T-helper 1 cell treated with Interleukin-12 subunit alpha and Interleukin-12 subunit beta and Interleukin-4 antibody, amounts not matched to agents 30 μg/mL and 1 μg/mL, for 36 hours (primary cell): Measurements from ENCODE around the gene MTERF2.
A peak's percentile ranks its signal among the peaks of the same experiment; 100 is the strongest.
"Not testable (repeated sequence)": the region's sequence is repeated elsewhere in the genome, so short reads cannot be mapped to it uniquely, and the experiment has no call there.

Experiments
- H3K27ac Mint-ChIP-seq: one replicate; pipeline ENCODE4 v1.8.0; 2021; ENCODE audit warnings: mild to moderate bottlenecking, mixed read lengths
- H3K27me3 Mint-ChIP-seq: one replicate; pipeline ENCODE4 v1.8.0; 2021; ENCODE audit warnings: low read depth, mixed read lengths
- H3K36me3 Mint-ChIP-seq: one replicate; pipeline ENCODE4 v1.8.0; 2021; ENCODE audit warnings: low read depth, mixed read lengths
- H3K4me1 Mint-ChIP-seq: one replicate; pipeline ENCODE4 v1.8.0; 2021; ENCODE audit warnings: low read depth, mixed read lengths
- H3K4me3 Mint-ChIP-seq: one replicate; pipeline ENCODE4 v1.8.0; 2021; ENCODE audit warnings: mild to moderate bottlenecking, moderate library complexity, mixed read lengths
- H3K9me3 Mint-ChIP-seq: one replicate; pipeline ENCODE4 v1.8.0; 2021; ENCODE audit warnings: mixed read lengths

MTERF2 gene

DNA sequence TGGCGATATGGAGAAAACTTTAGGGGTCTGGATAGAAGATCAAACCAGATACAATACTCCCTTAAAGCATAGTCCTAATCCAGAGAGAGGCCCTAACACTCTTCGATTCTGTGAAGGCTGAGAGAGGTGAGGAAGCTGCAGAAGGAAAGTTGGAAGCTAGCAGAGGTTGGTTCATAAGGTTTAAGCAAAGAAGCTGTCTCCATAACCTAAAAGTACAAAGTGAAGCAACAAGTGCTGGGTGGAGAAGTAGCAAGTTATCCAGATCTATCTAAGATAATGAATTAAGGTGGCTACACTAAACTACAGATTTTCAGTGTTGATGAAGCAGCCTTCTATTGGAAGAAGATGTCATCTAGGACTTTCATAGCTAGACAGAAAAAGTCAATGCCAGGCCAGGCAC is 24.6 kb upstream of the MTERF2 start:
- no peaks in the 10 kb centered on the region for H3K4me1 Mint-ChIP-seq
- H3K27ac Mint-ChIP-seq, result no peak overlapping the region
- no peak overlapping the region for H3K4me3 Mint-ChIP-seq
- H3K36me3 Mint-ChIP-seq, result no peaks in the 10 kb centered on the region
- H3K27me3 Mint-ChIP-seq, result no peaks in the 10 kb centered on the region
- no peaks in the 10 kb centered on the region for H3K9me3 Mint-ChIP-seq

DNA sequence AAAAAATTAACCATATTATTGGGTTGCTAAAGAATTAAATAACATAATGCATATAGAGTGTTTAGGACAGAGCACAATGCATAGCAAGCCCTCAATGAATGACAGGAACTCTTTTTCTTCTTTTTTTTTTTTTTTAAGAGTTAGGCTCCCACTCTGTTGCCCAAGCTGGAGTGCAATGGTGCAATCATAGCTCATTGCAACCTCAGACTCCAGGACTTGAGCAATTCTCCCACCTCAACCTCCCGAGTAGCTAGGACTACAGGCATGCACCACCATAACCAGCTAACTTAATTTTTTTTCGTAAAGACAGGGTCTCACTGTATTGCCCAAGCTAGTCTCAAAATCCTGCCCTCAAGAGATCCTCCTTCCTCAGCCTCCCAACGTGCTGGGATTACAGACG is 20.5 kb upstream of the MTERF2 start:
- no peaks in the 10 kb centered on the region for H3K4me1 Mint-ChIP-seq
- no peak overlapping the region for H3K27ac Mint-ChIP-seq
- no peak overlapping the region for H3K4me3 Mint-ChIP-seq
- H3K9me3 Mint-ChIP-seq, result no peaks in the 10 kb centered on the region
- H3K27me3 Mint-ChIP-seq, result no peaks in the 10 kb centered on the region
- peaks cover 3% of the 10 kb centered on the region for H3K36me3 Mint-ChIP-seq

DNA sequence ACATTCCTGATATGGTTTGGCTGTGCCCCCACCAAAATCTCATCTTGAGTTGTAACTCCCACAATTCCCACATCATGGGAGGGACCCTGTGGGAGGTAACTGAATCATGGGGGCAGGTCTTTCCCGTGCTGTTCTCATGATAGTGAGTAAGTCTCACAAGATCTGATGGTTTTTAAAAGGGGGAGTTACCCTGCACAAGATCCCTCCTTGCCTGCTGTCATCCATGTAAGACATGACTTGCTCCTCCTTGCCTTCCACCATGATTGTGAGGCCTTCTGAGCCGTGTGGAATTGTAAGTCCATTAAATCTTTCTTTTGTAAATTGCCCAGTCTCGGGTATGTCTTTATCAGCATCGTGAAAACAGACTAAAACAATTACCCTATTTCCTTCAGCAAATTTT is 15.7 kb upstream of the MTERF2 start:
- not testable (repeated sequence) for H3K27ac Mint-ChIP-seq, H3K4me1 Mint-ChIP-seq, H3K36me3 Mint-ChIP-seq, H3K9me3 Mint-ChIP-seq, H3K27me3 Mint-ChIP-seq, H3K4me3 Mint-ChIP-seq

GRCh38 chr12:106999446-106999845 is 12.5 kb upstream of the MTERF2 start:
- H3K4me1 Mint-ChIP-seq, result no peaks in the 10 kb centered on the region
- H3K27me3 Mint-ChIP-seq, result no peaks in the 10 kb centered on the region
- peaks cover 17% of the 10 kb centered on the region for H3K36me3 Mint-ChIP-seq
- no peak overlapping the region for H3K4me3 Mint-ChIP-seq
- H3K27ac Mint-ChIP-seq, result no peak overlapping the region
- H3K9me3 Mint-ChIP-seq, result no peaks in the 10 kb centered on the region

DNA sequence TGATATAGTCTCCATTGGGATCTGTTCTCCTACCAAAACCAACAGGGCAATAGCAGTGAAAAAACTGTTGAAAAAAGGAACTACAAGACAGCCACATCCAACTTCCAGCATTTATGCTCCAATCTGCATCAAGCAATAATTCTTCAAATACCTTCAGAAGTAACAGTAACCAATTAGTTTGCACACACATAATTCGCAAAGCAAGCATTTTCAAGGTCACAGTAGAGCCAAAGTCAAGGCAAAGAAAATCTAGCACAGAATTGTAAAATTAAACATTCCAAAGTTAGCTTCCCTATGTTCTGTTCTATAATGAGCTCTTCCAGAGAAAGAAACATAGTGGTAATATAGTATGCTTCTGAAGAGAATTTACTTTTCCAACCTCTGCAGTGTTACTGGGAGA is 11.0 kb upstream of the MTERF2 start:
- Mint-ChIP-seq H3K27me3 (no peaks in the 10 kb centered on the region), H3K36me3 (peaks cover 17% of the 10 kb centered on the region), H3K9me3 (no peaks in the 10 kb centered on the region), H3K4me3 (no peak overlapping the region), H3K27ac (no peak overlapping the region), H3K4me1 (no peaks in the 10 kb centered on the region)

DNA sequence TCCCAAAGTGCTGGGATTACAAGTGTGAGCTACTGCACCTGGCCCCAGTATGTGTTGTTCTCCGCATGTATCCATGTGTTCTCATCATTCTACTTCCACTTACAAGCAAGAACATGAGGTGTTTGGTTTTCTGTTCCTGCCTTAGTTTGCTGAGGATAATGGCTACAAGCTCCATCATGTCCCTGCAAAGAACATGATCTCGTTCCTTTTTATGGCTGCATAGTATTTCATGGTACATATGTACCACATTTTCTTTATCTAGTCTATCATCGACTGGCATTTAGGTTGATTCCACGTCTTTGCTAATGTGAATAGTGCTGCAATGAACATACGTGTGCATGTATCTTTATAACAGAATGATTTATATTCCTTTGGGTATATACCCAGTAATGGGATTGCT is 9.2 kb upstream of the MTERF2 start:
- H3K27me3 Mint-ChIP-seq, H3K9me3 Mint-ChIP-seq, H3K27ac Mint-ChIP-seq, H3K4me1 Mint-ChIP-seq, H3K4me3 Mint-ChIP-seq: not testable (repeated sequence)
- H3K36me3 Mint-ChIP-seq, result peaks cover 12% of the 10 kb centered on the region

DNA sequence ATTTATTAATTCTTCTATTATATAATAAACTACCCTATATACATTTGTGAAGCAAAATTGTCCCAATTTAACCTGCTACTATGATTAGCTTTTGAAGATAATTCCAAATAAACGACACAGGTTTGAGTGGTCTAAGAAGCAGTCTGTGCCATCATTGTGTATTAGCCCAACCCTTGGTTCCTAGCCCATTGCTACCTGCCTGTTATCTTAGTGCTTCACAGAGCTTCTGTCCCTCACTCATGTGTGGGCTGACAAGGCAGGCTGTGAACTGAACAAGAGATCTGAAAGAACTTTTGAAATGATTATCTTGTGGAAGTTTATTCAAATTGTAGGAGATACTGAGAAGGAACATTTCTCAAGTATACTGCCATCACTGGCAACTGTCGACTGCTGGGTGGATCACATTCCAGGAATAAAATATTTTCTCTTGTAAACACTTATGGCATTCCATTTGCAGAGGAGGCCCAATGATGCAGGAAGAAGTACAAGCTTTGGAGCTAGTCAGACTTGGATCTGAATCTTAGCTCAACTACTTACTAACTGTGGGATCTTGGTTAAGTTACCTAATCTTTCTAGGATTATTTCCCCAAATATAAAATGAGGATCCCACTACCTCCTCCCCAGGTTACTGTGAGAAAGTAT is 7.8 kb upstream of the MTERF2 start:
- H3K27me3 Mint-ChIP-seq, result no peaks in the 10 kb centered on the region
- H3K4me1 Mint-ChIP-seq, result no peaks in the 10 kb centered on the region
- H3K36me3 Mint-ChIP-seq, result peaks cover 12% of the 10 kb centered on the region
- H3K4me3 Mint-ChIP-seq, result no peak overlapping the region
- no peak overlapping the region for H3K27ac Mint-ChIP-seq
- H3K9me3 Mint-ChIP-seq, result no peaks in the 10 kb centered on the region

DNA sequence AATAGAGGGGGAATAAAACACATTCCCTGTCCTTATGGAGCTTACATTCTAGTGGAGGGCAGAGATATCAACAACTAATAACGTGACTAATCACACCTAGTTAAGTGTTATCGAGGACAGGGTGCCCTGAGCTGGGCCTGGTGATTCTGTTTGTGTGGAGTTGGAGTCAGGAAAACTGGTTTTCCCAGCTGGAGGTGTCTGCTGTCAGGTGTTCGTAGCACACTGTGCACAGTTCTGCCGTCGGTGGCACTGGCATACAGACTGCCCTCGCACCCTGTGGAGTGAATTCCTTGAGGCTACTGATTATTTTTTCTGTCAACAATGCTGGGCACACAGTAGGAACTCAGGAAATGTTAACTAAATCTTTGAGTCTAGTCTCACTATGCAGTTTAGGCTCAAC is 900 bp upstream of the MTERF2 start:
- Mint-ChIP-seq H3K27ac (no peak overlapping the region), H3K4me1 (peaks cover 27% of the 10 kb centered on the region), H3K9me3 (no peaks in the 10 kb centered on the region), H3K36me3 (peaks cover 19% of the 10 kb centered on the region), H3K4me3 (peak overlapping the region; percentile 91), H3K27me3 (no peaks in the 10 kb centered on the region)

DNA sequence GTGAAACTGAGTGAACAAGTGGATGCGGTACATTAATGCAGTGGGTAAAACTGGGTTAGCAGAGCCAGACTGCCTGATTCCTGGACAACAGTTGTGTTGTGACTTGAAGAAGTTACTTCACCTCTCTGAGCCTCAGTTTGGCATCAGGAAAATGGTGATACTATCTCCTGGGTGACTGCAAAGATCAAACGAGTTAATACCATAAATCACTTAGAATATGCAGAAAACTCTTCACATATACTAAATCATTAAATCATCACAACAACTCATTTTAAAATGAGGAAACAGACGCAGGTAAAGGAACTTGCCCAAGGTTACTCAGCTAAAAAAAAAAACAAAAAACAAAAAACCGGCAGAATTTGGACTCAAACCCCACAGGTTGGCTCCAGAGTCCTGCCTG is 811 bp downstream of the MTERF2 start:
- peaks cover 19% of the 10 kb centered on the region for H3K36me3 Mint-ChIP-seq
- H3K4me3 Mint-ChIP-seq, result peak overlapping the region; percentile 91
- H3K27me3 Mint-ChIP-seq, result no peaks in the 10 kb centered on the region
- H3K4me1 Mint-ChIP-seq, result peaks cover 27% of the 10 kb centered on the region
- H3K27ac Mint-ChIP-seq, result no peak overlapping the region
- H3K9me3 Mint-ChIP-seq, result no peaks in the 10 kb centered on the region

- Mint-ChIP-seq H3K4me3 (no peak overlapping the region), H3K36me3 (peaks cover 19% of the 10 kb centered on the region), H3K27ac (no peak overlapping the region), H3K27me3 (no peaks in the 10 kb centered on the region), H3K4me1 (peaks cover 27% of the 10 kb centered on the region), H3K9me3 (no peaks in the 10 kb centered on the region)
Observed at GRCh38 chr12:106985479-106985878, 1.5 kb downstream of the MTERF2 start.

DNA sequence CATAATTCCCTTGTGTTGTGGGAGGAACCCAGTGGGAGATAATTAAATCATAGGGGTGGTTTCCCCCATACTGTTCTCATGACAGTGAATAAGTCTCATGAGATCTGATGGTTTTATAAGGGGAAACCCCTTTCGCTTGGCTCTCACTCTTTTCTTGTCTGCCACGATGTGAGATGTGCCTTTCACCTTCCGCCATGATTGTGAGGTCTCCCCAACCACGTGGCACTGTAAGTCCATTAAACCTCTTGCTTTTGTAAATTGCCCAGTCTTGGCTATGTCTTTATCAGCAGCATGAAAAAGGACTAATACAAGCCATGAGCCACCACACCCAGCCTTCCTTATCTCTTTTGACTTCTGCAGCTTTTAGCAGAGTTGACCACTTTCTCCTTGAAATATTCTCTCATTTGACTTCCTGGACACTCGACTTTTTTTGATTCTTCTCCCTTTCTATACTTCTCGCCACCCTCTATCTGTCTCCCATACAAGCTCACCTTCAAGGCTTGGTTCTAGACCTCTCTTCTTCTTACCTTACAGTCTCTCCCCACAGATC is 2.3 kb downstream of the MTERF2 start:
- no peak overlapping the region for H3K27ac Mint-ChIP-seq
- H3K27me3 Mint-ChIP-seq, result no peaks in the 10 kb centered on the region
- peaks cover 19% of the 10 kb centered on the region for H3K36me3 Mint-ChIP-seq
- no peaks in the 10 kb centered on the region for H3K9me3 Mint-ChIP-seq
- peaks cover 27% of the 10 kb centered on the region for H3K4me1 Mint-ChIP-seq
- no peak overlapping the region for H3K4me3 Mint-ChIP-seq

DNA sequence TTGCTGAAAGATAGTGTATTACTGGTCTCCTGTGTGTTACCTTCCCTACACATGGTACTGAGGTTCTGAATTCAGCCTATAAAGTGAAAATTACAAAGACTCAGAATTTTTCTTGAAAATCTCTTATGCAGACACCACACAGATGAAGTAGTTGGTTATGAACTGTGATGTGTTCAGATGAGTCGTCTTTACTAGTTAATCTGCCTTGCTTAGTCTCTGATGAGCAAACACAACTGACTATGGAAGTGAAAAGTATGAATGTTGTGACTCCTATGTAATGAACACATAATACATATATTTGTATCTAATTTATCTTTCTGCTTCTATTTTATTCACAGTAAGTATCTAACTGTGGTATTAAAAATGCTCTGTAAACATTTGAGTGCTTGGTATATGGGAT is 4.7 kb downstream of the MTERF2 start:
- no peaks in the 10 kb centered on the region for H3K27me3 Mint-ChIP-seq
- H3K9me3 Mint-ChIP-seq, result no peaks in the 10 kb centered on the region
- no peak overlapping the region for H3K4me3 Mint-ChIP-seq
- no peak overlapping the region for H3K27ac Mint-ChIP-seq
- peaks cover 21% of the 10 kb centered on the region for H3K4me1 Mint-ChIP-seq
- H3K36me3 Mint-ChIP-seq, result peaks cover 19% of the 10 kb centered on the region

GRCh38 chr12:106981788-106982187 is 5.2 kb downstream of the MTERF2 start:
- Mint-ChIP-seq H3K4me1 (peaks cover 21% of the 10 kb centered on the region), H3K27ac (no peak overlapping the region), H3K4me3 (no peak overlapping the region), H3K27me3 (no peaks in the 10 kb centered on the region), H3K9me3 (no peaks in the 10 kb centered on the region), H3K36me3 (peaks cover 19% of the 10 kb centered on the region)

DNA sequence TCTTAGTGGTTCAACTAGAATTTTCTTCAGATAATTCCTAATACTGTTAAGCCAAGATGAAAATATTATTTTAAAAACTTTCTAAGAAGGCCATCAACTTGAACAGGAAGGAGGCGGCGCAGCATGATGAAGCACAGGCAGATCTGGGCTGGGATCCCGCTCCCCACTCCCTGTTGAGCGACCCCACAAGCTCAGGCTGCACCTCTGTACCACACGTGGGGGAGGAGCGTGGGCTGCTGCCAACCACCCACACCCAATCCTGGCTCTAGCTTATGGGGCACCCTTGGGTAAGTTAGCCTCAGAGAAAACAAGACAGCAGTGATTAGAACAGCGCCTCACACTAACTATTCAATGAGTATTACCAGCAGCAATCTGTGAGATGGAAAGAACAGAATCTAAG is 6.0 kb downstream of the MTERF2 start:
- Mint-ChIP-seq H3K9me3 (no peaks in the 10 kb centered on the region), H3K4me3 (no peak overlapping the region), H3K4me1 (peaks cover 15% of the 10 kb centered on the region), H3K36me3 (peaks cover 19% of the 10 kb centered on the region), H3K27me3 (no peaks in the 10 kb centered on the region), H3K27ac (no peak overlapping the region)

DNA sequence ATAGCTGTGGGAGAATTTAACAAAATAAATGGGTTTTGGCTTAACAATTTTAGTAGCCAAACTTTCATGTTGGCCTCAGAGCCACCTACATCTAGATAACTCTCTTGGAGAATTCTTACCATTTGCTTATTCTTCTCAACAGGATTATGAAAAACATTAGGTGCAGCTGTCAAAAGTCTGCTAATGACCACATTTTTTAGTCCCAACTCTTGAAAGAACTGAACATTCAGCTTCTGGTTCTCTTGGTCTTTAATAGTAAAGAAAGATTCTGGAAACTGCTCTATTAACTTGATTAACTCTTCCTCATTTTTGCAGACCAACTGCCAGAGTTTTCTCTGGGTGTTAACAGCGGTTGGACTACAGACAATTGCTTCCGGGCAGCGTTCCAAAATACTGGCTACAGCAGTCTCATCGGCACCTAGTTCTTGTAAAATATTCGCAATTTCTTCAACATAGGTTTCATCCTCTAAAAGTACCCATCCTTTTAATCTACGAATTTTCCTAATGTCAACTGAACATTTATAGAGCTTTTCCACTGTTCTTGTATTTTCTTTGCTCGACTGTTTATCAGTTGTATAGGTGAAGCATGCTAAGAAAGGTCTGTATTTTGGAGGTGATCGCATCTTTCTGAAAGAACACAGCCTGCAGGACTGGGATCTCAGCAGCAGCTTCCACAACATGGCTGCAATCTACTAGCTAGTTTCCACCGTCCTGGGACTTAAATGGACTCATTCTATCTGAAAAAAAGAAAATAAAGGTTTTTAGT is 8.7 kb downstream of the MTERF2 start:
- H3K9me3 Mint-ChIP-seq, result no peaks in the 10 kb centered on the region
- H3K27ac Mint-ChIP-seq, result no peak overlapping the region
- peaks cover 5% of the 10 kb centered on the region for H3K36me3 Mint-ChIP-seq
- no peaks in the 10 kb centered on the region for H3K4me1 Mint-ChIP-seq
- H3K4me3 Mint-ChIP-seq, result no peak overlapping the region
- H3K27me3 Mint-ChIP-seq, result no peaks in the 10 kb centered on the region
